K562 (cell line): ENCODE data around the gene PRTFDC1. TPM values are rescaled to one million over a fixed set of nuclear protein-coding genes. Genes with fewer than 3 reads are reported as not detected.

Source experiments
- POLR2AphosphoS5 ChIP-seq: IDR thresholded peaks from 2 replicates; pipeline ENCODE4 v1.6.1; 2011; ENCODE audit warnings: mild to moderate bottlenecking, low read depth, low read length, moderate library complexity; ENCODE audit not compliant: control insufficient read depth, insufficient read depth
- SIN3A ChIP-seq, 2 experiments: fragments of 150-350 bp in 1 of 2; IDR thresholded peaks; 2 replicates each; pipeline ENCODE4 v1.6.1; 2011 to 2016; ENCODE audit warnings: borderline replicate concordance in 2 of 2, low read depth in 2 of 2, low read length in 2 of 2, mild to moderate bottlenecking in 2 of 2, moderate library complexity in 2 of 2; ENCODE audit not compliant: control insufficient read depth in 1 of 2
- ZNF12 ChIP-seq: sonication (generic); formaldehyde crosslinking; IDR thresholded peaks from 2 replicates; pipeline ENCODE4 v1.4.0; 2020; ENCODE audit warnings: mild to moderate bottlenecking, missing genetic modification reagents
- polyA plus RNA-seq, 8 experiments: library from polyadenylated mRNA; depleted of rRNA in 4 of 8; stranded (reverse) in 5 of 8; unstranded in 3 of 8; fragments of >200 nt; fragmentation: Nextera tagmentation in 2 of 8; fragmentation: Illumina TruSeq in 1 of 8; extraction: Ambion mirVana in 2 of 8; extraction: Trizol in 1 of 8; gene quantifications; 2 replicates each; pipeline versions ENCODE4 v1.2.1 to v1.2.3, GENCODE V29; 2011 to 2014; ENCODE audit warnings: inconsistent platforms in 1 of 8, missing spikeins in 1 of 8
- total RNA-seq, 7 experiments: library from RNA; depleted of rRNA in 6 of 7; stranded (reverse); fragments of >200 nt in 6 of 7; fragmentation: Illumina TruSeq in 2 of 7; extraction: Trizol in 2 of 7; gene quantifications; 2 replicates each; pipeline versions ENCODE4 v1.2.1 to v1.2.3, GENCODE V29; 2011 to 2021; ENCODE audit warnings: low replicate concordance in 1 of 7
- TF ChIP-seq, protein P1 (sequence below): fragments of 450-650 bp; IDR thresholded peaks from 2 replicates; pipeline ENCODE4 v1.6.1; 2018; ENCODE audit warnings: mild to moderate bottlenecking, low read depth; ENCODE audit not compliant: partially characterized antibody
- TF ChIP-seq, protein P2 (sequence below), 2 experiments: IDR thresholded peaks in 1 of 2; conservative IDR thresholded peaks in 1 of 2; 2 replicates each; pipeline ENCODE4 v1.6.1; 2016; ENCODE audit warnings: low read depth in 2 of 2, mild to moderate bottlenecking in 1 of 2, missing compliant biosample characterization in 1 of 2, missing genetic modification characterization in 1 of 2, moderate library complexity in 1 of 2
- TF ChIP-seq, protein P3 (sequence below): sonication (generic); formaldehyde crosslinking; IDR thresholded peaks from 2 replicates; pipeline ENCODE4 v1.8.1; 2023; ENCODE audit warnings: mild to moderate bottlenecking, missing genetic modification reagents
- TF ChIP-seq, protein P4 (sequence below): fragments of 150-350 bp; conservative IDR thresholded peaks from 2 replicates; pipeline ENCODE4 v1.6.1; 2014; ENCODE audit warnings: low read length
- TF ChIP-seq, protein P5 (sequence below): IDR thresholded peaks from 2 replicates; pipeline ENCODE4 v1.6.1; 2016; ENCODE audit warnings: missing genetic modification characterization, missing compliant biosample characterization
- TF ChIP-seq, protein P6 (sequence below): fragments of 450-650 bp; IDR thresholded peaks from 2 replicates; pipeline ENCODE4 v1.6.1; 2018; ENCODE audit not compliant: partially characterized antibody

PRTFDC1 gene
- total and polyA plus RNA-seq, 9 of the 15 experiments (the other 6 are each of a cell fraction or from before 2014, with no cell fraction given): 7.0 to 27.6 (median 10.0) TPM

DNA sequence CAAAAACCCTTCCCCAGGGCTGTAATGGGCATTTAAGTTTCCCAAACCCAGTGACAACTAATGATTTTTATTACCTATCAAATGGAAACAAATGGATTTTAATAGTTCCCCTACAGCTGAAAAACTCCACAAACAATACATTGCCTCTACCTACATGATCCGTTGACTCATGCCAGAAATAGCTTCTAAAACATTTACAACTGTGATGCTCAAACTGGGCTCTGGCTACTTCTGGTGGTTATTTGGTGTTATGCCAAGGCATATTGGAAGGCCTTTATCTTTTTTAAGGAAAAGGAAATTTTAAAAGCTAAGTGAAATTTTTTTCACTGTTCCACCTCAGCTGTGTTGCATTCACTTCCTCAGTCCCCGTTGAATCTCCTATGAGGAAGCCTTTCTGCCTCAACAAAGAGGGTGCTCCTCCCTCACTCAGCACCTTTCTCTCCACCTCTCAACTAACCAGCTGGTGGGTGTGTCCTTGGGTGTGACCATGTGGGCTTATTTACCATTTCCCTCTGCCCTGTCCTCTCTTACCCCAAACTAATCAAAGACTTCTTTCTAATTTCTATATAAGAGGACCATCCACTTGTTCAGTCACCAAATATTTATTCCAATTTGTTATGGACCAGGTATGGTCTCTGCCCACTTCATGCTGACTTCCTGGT is 82.9 kb downstream of the PRTFDC1 start (continued):
- TF ChIP-seq, protein P1, sequence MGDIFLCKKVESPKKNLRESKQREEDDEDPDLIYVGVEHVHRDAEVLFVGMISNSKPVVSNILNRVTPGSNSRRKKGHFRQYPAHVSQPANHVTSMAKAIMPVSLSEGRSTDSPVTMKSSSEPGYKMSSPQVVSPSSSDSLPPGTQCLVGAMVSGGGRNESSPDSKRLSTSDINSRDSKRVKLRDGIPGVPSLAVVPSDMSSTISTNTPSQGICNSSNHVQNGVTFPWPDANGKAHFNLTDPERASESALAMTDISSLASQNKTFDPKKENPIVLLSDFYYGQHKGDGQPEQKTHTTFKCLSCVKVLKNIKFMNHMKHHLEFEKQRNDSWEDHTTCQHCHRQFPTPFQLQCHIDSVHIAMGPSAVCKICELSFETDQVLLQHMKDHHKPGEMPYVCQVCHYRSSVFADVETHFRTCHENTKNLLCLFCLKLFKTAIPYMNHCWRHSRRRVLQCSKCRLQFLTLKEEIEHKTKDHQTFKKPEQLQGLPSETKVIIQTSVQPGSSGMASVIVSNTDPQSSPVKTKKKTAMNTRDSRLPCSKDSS: no peak
- TF ChIP-seq ZNF12 (CRISPR knock-in tag) (no peak), SIN3A (IDR thresholded peaks at IDR 0.05; ENCODE audit: borderline replicate concordance in 2 of 2, control insufficient read depth in 1 of 2, low read depth in 2 of 2, low read length in 2 of 2) (0 out of 4 replicates have a peak, but pooled peaks of 1 of the 2 experiments have one; percentile 59), POLR2AphosphoS5 (no peak)
- TF ChIP-seq, protein P2, sequence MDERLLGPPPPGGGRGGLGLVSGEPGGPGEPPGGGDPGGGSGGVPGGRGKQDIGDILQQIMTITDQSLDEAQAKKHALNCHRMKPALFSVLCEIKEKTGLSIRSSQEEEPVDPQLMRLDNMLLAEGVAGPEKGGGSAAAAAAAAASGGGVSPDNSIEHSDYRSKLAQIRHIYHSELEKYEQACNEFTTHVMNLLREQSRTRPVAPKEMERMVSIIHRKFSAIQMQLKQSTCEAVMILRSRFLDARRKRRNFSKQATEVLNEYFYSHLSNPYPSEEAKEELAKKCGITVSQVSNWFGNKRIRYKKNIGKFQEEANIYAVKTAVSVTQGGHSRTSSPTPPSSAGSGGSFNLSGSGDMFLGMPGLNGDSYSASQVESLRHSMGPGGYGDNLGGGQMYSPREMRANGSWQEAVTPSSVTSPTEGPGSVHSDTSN (CRISPR knock-in tag; IDR thresholded peaks at IDR 0.05; ENCODE audit: low read depth): no peak
- TF ChIP-seq, protein P2 (tag; conservative IDR thresholded peaks at IDR 0.05; ENCODE audit: low read depth): no peak
- TF ChIP-seq, protein P3, sequence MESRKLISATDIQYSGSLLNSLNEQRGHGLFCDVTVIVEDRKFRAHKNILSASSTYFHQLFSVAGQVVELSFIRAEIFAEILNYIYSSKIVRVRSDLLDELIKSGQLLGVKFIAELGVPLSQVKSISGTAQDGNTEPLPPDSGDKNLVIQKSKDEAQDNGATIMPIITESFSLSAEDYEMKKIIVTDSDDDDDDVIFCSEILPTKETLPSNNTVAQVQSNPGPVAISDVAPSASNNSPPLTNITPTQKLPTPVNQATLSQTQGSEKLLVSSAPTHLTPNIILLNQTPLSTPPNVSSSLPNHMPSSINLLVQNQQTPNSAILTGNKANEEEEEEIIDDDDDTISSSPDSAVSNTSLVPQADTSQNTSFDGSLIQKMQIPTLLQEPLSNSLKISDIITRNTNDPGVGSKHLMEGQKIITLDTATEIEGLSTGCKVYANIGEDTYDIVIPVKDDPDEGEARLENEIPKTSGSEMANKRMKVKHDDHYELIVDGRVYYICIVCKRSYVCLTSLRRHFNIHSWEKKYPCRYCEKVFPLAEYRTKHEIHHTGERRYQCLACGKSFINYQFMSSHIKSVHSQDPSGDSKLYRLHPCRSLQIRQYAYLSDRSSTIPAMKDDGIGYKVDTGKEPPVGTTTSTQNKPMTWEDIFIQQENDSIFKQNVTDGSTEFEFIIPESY (CRISPR knock-in tag): no peak
- TF ChIP-seq, protein P4, sequence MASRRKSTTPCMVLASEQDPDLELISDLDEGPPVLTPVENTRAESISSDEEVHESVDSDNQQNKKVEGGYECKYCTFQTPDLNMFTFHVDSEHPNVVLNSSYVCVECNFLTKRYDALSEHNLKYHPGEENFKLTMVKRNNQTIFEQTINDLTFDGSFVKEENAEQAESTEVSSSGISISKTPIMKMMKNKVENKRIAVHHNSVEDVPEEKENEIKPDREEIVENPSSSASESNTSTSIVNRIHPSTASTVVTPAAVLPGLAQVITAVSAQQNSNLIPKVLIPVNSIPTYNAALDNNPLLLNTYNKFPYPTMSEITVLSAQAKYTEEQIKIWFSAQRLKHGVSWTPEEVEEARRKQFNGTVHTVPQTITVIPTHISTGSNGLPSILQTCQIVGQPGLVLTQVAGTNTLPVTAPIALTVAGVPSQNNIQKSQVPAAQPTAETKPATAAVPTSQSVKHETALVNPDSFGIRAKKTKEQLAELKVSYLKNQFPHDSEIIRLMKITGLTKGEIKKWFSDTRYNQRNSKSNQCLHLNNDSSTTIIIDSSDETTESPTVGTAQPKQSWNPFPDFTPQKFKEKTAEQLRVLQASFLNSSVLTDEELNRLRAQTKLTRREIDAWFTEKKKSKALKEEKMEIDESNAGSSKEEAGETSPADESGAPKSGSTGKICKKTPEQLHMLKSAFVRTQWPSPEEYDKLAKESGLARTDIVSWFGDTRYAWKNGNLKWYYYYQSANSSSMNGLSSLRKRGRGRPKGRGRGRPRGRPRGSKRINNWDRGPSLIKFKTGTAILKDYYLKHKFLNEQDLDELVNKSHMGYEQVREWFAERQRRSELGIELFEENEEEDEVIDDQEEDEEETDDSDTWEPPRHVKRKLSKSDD: no peak
- TF ChIP-seq, protein P5, sequence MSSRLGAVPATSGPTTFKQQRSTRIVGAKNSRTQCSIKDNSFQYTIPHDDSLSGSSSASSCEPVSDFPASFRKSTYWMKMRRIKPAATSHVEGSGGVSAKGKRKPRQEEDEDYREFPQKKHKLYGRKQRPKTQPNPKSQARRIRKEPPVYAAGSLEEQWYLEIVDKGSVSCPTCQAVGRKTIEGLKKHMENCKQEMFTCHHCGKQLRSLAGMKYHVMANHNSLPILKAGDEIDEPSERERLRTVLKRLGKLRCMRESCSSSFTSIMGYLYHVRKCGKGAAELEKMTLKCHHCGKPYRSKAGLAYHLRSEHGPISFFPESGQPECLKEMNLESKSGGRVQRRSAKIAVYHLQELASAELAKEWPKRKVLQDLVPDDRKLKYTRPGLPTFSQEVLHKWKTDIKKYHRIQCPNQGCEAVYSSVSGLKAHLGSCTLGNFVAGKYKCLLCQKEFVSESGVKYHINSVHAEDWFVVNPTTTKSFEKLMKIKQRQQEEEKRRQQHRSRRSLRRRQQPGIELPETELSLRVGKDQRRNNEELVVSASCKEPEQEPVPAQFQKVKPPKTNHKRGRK (tag): no peak
- TF ChIP-seq, protein P6, sequence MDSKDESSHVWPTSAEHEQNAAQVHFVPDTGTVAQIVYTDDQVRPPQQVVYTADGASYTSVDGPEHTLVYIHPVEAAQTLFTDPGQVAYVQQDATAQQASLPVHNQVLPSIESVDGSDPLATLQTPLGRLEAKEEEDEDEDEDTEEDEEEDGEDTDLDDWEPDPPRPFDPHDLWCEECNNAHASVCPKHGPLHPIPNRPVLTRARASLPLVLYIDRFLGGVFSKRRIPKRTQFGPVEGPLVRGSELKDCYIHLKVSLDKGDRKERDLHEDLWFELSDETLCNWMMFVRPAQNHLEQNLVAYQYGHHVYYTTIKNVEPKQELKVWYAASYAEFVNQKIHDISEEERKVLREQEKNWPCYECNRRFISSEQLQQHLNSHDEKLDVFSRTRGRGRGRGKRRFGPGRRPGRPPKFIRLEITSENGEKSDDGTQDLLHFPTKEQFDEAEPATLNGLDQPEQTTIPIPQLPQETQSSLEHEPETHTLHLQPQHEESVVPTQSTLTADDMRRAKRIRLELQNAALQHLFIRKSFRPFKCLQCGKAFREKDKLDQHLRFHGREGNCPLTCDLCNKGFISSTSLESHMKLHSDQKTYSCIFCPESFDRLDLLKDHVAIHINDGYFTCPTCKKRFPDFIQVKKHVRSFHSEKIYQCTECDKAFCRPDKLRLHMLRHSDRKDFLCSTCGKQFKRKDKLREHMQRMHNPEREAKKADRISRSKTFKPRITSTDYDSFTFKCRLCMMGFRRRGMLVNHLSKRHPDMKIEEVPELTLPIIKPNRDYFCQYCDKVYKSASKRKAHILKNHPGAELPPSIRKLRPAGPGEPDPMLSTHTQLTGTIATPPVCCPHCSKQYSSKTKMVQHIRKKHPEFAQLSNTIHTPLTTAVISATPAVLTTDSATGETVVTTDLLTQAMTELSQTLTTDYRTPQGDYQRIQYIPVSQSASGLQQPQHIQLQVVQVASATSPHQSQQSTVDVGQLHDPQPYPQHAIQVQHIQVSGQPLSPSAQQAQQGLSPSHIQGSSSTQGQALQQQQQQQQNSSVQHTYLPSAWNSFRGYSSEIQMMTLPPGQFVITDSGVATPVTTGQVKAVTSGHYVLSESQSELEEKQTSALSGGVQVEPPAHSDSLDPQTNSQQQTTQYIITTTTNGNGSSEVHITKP: no peak
